HG02798 (cell line): ENCODE results near the gene ZNF236.
"Not testable (repeated sequence)": the region's sequence is repeated elsewhere in the genome, so short reads cannot be mapped to it uniquely, and the experiment has no call there.

Experiments used
- ATAC-seq: cut with Tn5 transposase; IDR thresholded peaks from one replicate; pipeline ENCODE4 v1.9.1; 2021; ENCODE audit warnings: mild to moderate bottlenecking; ENCODE audit not compliant: unreplicated experiment, poor library complexity

ZNF236 gene

GRCh38 chr18:76937597-76937996, 115.2 kb downstream of the ZNF236 start:
- no peak for ATAC-seq

- ATAC-seq = no peak
Measured at GRCh38 chr18:76938619-76939018, 116.3 kb downstream of the ZNF236 start.

GRCh38 chr18:76941284-76941683, 118.9 kb downstream of the ZNF236 start:
- no peak for ATAC-seq

- ATAC-seq = no peak
Measured at GRCh38 chr18:76943542-76944339, 121.4 kb downstream of the ZNF236 start.

- ATAC-seq = not testable (repeated sequence)
Measured at GRCh38 chr18:76944346-76944745, 122.0 kb downstream of the ZNF236 start.

- ATAC-seq = no peak
Measured at GRCh38 chr18:76948345-76948744, 126.0 kb downstream of the ZNF236 start.

- no peak for ATAC-seq
Measured at GRCh38 chr18:76951456-76952247, 129.3 kb downstream of the ZNF236 start.

GRCh38 chr18:76952747-76953146, 130.4 kb downstream of the ZNF236 start:
- ATAC-seq = no peak

- ATAC-seq = no peak
Measured at GRCh38 chr18:76953156-76953555, 130.8 kb downstream of the ZNF236 start.

- no peak for ATAC-seq
Measured at GRCh38 chr18:76953583-76954233, 131.4 kb downstream of the ZNF236 start.

GRCh38 chr18:76955524-76956170, 133.3 kb downstream of the ZNF236 start:
- no peak for ATAC-seq

GRCh38 chr18:76956648-76957047, 134.3 kb downstream of the ZNF236 start:
- ATAC-seq = no peak

GRCh38 chr18:76957384-76958355, 135.3 kb downstream of the ZNF236 start:
- ATAC-seq = no peak

GRCh38 chr18:76958692-76959341, 136.5 kb downstream of the ZNF236 start:
- no peak for ATAC-seq

GRCh38 chr18:76959605-76960004, 137.2 kb downstream of the ZNF236 start:
- ATAC-seq = no peak

GRCh38 chr18:76960528-76961035, 138.2 kb downstream of the ZNF236 start:
- no peak for ATAC-seq

GRCh38 chr18:76962851-76963250, 140.5 kb downstream of the ZNF236 start:
- ATAC-seq = no peak

- ATAC-seq = peak; percentile 48
Measured at GRCh38 chr18:76963936-76964335, 141.6 kb downstream of the ZNF236 start.
